CD1c-positive myeloid dendritic cell (primary cell): ENCODE measurements around the gene LMNA.
A peak's percentile ranks its signal among the peaks of the same experiment; 100 is the strongest.

Experiments
- DNase-seq: peaks from one replicate; pipeline ENCODE4 v3.0.0-alpha.2; 2016; ENCODE audit errors: extremely low spot score

The LMNA gene

GRCh38 chr1:156140879-156141707 is 26.6 kb downstream of the LMNA start:
- DNase-seq, result no peak

DNA sequence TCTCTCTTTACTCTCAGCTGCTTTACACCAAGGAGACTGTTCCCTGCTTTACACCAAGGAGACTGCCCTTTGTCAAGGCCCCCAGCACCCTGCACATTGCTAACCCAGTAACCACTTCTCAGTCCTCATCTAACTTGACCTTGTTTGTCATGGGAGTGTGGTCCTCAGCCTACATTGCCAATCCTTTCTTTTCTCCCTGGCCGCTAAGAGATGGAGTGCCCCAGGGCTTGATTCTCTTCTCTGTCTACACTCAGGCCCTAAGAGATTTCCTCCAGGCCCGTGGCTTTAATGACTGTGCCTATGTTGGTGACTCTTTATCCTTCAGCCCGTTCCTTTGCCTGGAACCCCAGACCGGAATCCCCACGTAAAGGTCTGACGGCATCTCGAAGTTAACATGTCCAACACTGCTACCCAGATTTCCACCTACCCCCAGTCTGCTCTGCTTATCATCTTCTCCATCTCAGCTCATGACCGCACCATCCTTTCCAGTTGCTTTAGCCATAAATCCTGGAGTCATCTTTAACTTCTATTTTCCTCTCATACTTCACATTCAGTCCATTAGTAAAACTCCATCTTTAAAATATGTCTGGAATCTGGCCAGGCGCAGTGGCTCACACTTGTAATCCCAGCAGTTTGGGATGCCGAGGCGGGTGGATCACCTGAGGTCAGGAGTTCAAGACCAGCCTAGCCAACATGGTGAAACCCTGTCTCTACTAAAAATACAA is 29.4 kb downstream of the LMNA start:
- DNase-seq, result no peak

DNA sequence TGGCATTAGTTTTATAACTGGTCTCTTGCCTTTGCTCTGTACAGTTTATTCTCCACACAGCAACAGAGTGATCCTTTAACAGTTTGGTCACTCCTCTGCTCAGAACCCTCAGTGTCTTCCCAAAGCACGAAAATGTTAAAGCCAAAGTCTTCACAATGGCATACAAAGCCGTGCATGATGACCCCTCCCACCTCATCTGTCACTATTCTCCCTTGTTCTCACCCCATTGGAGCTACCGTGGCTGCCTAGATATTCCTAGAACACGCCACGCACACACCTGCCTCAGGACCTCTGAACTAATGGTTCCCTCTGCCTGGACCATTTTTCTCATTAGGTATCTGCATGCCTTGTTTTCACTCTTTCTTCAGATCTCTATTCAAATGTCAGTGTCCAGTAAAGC is 30.2 kb downstream of the LMNA start:
- DNase-seq, result no peak

DNA sequence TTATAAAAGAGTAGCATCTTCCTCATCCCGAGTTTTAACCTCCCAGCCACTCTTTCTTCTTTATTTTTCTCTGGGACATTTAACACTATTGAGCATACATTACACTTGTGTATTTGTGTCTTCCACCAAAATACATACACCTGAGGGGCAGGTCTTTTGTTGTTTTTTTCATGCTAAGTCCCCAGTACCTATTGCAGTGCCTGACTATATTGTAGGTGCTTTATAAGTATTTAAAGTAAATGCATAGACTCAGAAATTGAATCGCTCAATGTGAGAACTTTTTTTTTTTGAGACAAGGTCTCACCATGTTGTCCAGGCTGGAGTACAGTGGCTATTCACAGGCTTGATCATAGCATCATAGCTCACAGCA is 31.1 kb downstream of the LMNA start:
- no peak for DNase-seq

DNA sequence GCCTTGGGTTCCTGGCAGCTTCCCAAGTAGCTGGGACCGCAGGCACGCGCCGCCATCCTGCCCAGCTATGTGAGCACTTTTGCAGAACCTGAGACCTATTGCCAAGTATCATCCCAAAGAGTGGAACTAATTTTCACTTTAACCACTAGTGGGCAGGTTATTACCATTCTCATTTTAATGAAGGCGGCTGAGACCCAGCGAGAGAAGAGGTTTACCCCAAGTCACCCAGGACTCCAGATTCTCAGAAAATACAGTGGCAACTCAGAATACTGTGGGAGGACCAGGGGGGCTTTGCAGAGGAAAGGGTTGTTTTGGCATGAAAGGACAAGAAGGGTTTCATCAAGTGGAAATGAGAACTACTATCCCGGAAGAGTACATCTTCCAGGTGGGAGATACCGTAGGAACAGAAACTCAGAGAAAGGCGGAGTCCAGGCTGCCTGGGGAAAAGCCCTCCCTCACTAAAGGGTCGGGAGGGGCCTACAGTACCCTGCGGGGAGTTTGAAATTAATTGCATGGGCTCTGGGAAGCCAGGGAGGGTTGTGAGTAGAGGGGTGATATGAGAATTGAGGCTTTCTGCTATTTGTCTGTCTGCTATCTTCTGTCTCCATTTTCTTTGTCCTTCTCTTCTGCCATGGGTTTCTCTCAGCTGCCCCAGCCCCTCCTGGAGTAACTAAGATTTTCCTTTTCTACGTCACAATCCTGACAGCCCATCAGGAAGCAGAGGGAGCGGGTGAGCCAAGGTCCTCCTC is 31.7 kb downstream of the LMNA start:
- DNase-seq, result peak; percentile 87

- peak; percentile 44 for DNase-seq
Measured at GRCh38 chr1:156146769-156147405, 32.4 kb downstream of the LMNA start.

- peak; percentile 87 for DNase-seq
Measured at GRCh38 chr1:156148216-156148615, 33.7 kb downstream of the LMNA start.

DNA sequence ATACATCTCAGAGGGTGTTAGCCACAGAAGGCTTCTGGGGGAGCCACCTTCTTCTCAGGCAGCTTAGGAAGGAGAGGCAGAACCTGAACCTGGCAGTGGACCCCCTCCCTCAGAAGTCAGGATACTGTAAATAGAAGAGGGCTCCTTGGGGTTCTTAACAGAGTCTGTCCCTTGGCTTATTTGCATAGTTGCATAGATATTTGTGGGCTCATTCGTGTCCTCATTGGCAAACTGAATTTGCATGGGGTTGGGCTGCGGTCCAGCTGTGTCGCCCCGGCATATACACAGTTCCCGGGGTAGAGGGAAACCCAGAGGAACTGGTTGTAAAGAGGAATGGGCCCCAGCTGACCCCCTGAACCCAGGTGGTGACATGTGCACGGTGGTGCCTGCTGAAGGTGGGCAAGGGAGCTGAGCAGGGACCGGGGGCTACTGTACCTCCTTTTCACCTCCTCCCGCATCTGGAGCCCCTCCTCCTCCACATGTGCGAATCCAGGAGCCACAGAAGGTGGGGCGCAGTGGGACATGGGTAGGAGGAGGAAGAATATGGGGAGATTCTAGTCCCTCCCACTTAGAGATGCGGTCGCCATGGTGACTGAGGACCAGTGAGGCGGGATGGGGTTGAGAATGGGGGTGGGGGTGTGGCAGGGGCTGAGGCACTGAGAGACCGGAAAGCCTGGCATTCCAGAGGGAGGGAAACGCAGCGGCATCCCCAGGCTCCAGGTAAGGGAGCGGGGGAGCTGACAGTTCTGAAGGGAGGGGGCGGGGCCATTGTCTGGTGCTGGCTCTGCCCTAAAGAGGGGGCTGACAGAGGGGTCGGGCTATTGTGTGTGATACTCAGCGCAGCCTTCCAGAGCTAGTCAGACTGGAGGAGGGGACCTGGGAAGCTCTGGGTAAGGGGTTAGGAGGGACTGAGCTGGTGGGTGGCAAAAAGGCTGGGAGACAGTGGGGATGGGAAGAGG is 35.1 kb downstream of the LMNA start:
- no peak for DNase-seq

DNA sequence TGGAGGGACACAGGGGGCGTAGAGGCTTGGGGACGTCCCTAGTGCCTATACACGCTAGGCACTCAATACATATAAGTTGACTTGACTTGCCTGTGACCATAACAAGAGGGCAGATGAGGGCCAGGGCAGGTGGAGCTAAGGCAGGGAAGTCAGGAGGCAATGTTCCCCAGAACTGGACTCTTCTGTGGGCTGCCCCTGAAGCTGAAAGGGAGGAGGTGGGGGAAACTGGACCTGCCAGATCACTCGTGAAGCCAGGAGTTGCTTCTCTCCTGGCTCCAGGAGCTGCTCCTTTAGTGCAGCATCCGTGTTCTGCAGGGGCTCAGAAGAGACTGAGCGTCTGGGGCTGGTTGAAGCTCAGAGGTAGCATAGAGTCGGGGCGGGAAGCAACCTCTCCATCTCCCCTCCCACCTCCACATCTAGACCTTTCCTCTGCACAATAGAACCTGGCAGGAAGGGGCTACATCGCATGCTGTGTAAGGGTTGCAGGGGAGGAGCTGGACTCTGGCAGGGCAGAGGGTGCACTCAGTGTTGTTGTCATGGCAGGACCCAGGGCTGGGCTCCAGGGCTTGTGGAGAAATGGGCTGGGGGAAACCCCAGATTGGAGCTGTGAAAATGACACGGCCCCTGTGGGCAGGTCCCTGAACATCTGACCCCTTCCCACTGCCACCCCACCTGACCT is 36.0 kb downstream of the LMNA start:
- DNase-seq, result peak; percentile 87

GRCh38 chr1:156151093-156151688 is 36.7 kb downstream of the LMNA start:
- DNase-seq, result peak; percentile 94

GRCh38 chr1:156152628-156153027 is 38.1 kb downstream of the LMNA start:
- no peak for DNase-seq

DNA sequence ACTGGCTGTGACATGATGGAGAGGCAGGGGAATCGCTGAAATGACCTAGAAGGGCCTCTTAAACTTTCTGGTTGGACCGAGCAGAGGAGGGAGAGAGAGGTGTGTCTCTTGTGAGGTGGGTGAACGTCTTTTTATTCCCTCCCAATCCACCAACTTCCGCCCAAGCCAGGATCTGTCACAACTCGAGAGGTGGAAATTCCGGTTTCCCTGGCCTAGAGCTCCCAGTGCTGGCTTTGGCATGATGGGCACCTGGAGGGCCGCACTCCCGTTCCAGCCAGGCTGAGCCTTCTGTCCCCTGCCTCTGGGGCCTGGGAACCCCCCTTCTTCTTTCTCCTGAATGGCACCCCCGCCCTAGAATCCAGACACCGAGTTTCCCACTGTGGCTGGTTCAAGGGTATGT is 38.9 kb downstream of the LMNA start, which contains the start of gene SEMA4A:
SEMA4A (plus strand) TSS at position 224 of the 400 bp plus-strand sequence. CDS start 994 bp downstream, outside the sequence.
- no peak for DNase-seq

GRCh38 chr1:156154317-156154749 is 39.8 kb downstream of the LMNA start:
- peak; percentile 91 for DNase-seq

- DNase-seq, result peak; percentile 68
Measured at GRCh38 chr1:156155756-156156510, 41.4 kb downstream of the LMNA start.

DNA sequence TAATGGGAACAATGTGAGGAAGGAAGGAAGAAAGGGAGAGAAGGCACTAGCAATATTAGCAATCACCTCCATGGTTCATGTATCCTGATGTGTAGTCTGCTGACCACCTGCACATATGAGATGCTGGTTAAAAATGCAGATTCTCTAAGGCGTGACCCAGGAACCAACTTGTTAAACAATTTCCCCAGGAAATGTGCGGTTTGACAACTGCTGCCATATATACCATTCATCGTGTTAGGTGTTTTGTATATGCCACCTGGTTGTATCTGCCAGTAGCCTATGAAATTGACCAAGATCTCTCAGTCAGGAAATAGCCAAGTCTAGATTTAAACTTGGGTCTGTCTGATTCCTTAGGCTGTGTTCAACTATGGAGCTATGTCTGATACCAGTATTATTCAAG is 43.0 kb downstream of the LMNA start:
- DNase-seq, result no peak

- DNase-seq, result no peak
Measured at GRCh38 chr1:156157966-156158365, 43.5 kb downstream of the LMNA start.

DNA sequence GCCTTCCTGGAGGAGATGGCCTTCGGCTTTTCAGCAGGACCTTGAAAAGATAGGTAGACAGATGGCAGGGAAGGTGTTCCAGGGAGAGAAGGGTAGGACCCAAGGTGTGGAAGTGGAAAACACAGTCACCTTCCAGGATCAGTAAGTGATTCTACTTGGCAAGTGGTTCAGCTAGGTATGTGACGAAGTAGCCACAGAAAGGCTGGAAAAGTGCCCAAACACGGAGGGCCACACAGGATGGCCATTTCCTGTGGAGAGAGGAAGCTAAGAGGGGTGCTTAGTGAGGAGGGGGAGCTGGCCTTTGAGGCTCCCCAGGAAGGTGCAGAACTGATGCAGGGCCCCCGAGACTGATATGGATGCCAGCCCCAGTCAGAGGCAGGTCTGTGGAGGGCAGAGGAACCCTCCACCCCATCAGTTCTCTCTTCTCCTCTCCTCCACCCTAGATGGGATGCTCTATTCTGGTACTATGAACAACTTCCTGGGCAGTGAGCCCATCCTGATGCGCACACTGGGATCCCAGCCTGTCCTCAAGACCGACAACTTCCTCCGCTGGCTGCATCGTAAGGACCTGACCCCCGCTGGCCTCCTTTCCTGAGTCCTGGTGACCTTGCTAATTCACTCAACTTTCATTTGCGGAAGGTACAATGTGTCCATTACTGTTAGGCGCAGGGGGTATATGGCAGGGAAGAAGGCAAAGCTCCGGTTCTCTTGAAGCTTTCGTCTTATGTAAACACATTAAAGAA is 45.7 kb downstream of the LMNA start:
- no peak for DNase-seq

GRCh38 chr1:156160743-156161171 is 46.2 kb downstream of the LMNA start:
- DNase-seq, result peak; percentile 70
